BJ (cell line): Measurements from ENCODE around the gene TMEM255B. TPM values are rescaled to one million over a fixed set of nuclear protein-coding genes. Genes with fewer than 3 reads are reported as not detected.

Source experiments
- CTCF ChIA-PET: fragments of 350-600 bp; formaldehyde crosslinking; extraction: SDS; loops from one replicate; lab custom pipeline; 2021; ENCODE audit warnings: antibody characterized with exemption, inconsistent platforms; lab: Yijun Ruan, JAX
- POLR2A ChIA-PET: fragments of 300-600 bp; sonication (Branson Sonifier 250); formaldehyde crosslinking; extraction: SDS; loops from one replicate; lab custom pipeline; 2021; ENCODE audit warnings: antibody characterized with exemption; lab: Charles Lee
- DNase-seq: peaks from one replicate; pipeline ENCODE4 v3.0.0-alpha.2; 2011; ENCODE audit warnings: low read depth
- H3K27me3 ChIP-seq: 2 replicates; pipeline ENCODE4 v1.6.0; 2011; ENCODE audit warnings: low read length; ENCODE audit not compliant: control insufficient read depth, insufficient read depth
- H3K36me3 ChIP-seq: 2 replicates; pipeline ENCODE4 v1.5.1; 2011; ENCODE audit warnings: low read length; ENCODE audit not compliant: control insufficient read depth, insufficient read depth
- H3K4me3 ChIP-seq: 2 replicates; pipeline ENCODE4 v1.5.1; 2011; ENCODE audit warnings: low read depth, mild to moderate bottlenecking, control low read depth, low read length
- CTCF ChIP-seq: IDR thresholded peaks from 2 replicates; pipeline ENCODE4 v1.5.1; 2011; ENCODE audit warnings: low read depth, mild to moderate bottlenecking, control low read depth, inconsistent platforms, low read length, moderate library complexity; ENCODE audit not compliant: insufficient read depth
- polyA plus RNA-seq: library from polyadenylated mRNA; depleted of rRNA; stranded (reverse); fragments of >200 nt; gene quantifications from 2 replicates; pipeline ENCODE4 v1.2.3, GENCODE V29; 2011

The TMEM255B gene
- polyA plus RNA-seq, 1 experiment, result 1.9 TPM

DNA sequence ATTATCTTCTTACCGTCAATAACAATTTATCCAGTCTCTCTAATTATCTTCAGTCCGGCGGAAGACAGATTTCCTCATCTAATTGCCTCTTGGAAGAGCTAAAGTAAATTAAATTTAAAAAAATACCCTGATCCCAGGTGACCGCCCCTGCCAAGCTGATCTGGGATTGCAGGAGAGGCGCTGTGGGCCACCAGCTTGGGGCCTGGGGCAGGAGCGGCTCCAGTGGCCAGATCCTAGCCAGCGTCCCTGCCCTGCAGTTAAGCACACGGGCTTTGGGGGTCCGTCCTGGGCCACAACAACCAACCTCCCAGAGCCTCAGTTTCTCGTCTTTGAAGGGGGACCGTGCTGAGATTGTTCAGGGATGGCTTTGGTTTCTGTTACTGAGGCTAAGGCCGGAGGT is 12.4 kb upstream of the TMEM255B start:
- H3K4me3 ChIP-seq, result no peak overlapping the region
- CTCF ChIA-PET, result no interaction called here
- H3K27me3 ChIP-seq, result peaks cover 3% of the 10 kb centered on the region
- no peaks in the 10 kb centered on the region for H3K36me3 ChIP-seq
- TF ChIP-seq CTCF, result no peak
- DNase-seq, result no peak
- POLR2A ChIA-PET, result no interaction called here

DNA sequence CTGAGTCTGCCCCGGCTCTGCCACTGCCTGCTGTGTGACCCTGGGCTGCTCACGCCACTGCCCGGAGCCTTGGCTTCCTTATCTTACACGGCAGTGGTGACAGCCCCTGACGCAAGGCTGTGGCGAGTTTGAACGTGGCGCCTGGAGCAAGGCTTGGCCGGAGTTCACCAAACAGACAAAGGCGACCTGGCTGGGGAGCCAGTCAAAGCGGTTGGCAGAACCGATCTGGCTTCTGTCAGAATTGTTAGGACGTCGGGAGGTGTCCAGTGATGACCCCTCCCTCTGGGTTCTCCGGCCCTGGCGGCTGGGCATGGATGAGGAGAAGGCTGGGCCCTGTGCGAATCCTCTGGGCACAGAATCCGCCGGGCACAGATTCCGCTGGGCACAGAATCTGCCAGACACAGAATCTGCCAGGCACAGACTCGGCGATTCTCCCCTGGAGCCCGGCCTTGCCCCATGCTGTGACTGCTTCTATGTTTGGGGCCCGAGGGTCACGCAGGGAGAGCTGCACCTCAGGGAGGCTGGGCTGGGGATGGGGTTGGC is 11.7 kb upstream of the TMEM255B start:
- Histone ChIP-seq H3K4me3 (no peak overlapping the region), H3K36me3 (no peaks in the 10 kb centered on the region), H3K27me3 (peaks cover 3% of the 10 kb centered on the region)
- CTCF ChIA-PET, result no interaction called here
- no peak for DNase-seq
- no peak for TF ChIP-seq CTCF
- POLR2A ChIA-PET, result no interaction called here

DNA sequence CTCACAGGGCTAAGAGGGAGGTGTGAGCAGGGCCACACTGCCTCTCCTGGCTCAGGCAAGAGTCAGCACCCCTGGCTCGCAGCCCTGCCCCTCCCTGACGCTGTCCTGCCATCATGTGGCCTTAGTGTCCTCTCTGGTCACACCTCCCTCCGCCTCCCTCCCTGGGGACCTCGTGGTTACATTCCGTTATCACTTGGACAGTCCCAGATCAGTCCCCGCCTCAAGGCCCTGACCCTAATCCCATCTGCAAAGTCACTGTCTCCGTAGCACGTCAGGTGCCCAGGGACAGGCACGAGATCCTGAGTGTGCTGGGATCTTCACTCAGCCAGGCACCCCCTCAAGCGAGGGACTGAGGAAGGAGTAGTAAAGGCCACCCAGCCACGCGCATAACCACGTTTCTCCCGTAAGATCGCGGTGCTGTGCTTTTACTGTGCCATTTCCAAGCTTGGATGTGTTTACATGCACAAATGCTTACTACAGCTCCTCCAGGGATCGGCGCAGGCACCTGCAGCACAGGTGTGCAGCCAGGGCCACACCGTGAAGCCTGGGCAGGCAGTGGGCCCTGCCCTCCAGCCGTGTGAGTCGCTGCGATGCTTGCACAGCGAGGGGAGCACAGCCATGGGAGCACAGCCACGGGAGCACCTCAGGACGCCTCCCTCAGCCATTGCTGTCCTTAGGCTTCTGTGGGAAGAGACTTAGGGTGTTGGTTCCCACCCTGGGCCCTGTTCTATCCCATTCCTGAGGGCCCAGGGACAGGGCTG is 10.7 kb upstream of the TMEM255B start:
- POLR2A ChIA-PET, result no interaction called here
- DNase-seq, result no peak
- CTCF ChIA-PET, result no interaction called here
- no peak for TF ChIP-seq CTCF
- Histone ChIP-seq H3K4me3 (no peak overlapping the region), H3K27me3 (no peaks in the 10 kb centered on the region; the same call in 1 of the 2 replicates), H3K36me3 (no peaks in the 10 kb centered on the region)

DNA sequence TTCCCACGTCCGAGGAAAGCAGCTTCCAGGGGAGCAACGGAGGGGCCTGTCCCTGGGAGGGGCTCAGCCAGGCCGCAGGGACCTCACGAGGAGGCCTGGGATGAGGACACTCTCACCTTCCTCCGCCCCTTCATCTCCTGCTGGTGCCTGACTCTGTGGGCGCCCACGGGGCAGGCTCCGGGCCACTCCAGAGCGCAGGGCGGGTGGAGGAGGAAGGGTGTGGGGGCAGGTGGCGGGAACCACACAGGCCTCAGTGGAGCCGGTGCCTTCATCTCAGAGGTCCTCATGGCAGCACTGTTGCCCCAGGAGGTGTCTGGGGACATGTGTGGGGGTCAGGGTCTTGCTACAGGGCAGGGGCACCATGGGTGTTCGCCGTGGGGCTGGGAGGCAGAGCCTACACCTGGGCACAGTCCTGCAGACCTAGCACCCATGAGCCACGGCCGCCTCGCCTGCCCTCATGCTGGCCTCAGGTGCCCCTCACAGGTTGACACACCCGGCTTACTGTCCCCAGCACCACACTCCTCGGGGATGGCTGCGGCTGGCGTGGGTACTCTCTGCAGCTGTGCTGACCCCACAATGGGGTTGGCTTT is 10.1 kb upstream of the TMEM255B start:
- CTCF ChIA-PET, result no interaction called here
- POLR2A ChIA-PET, result no interaction called here
- H3K4me3 ChIP-seq, result no peak overlapping the region
- no peaks in the 10 kb centered on the region for H3K36me3 ChIP-seq
- TF ChIP-seq CTCF, result no peak
- DNase-seq, result no peak
- H3K27me3 ChIP-seq, result no peaks in the 10 kb centered on the region

DNA sequence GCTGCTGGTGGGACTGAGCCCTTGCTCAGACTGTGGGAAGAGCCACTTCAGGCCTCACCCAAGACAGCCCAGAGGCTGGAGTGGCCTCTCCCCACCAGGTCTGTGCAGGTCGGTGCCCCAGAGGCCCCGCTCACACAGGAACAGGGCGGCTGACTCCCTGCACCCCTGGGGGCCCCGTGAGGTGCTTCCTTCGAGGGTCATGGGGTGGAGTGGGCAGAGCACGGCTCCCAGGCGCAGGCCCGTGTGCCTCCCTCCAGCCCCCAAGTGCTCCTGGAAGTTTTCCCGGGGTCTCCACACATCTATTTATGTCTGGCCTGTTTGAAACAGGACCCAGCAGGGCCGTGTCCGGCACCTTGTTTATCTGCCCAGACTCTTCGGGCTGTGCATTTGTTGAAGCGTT is 9.5 kb upstream of the TMEM255B start:
- no peak for DNase-seq
- H3K27me3 ChIP-seq, result no peaks in the 10 kb centered on the region
- POLR2A ChIA-PET, result no interaction called here

More for the DNA sequence above, 9.5 kb upstream of the TMEM255B start:
- TF ChIP-seq CTCF, result no peak
- CTCF ChIA-PET, result interaction anchor here (1.2 kb wide), 1 partner anchor 21 kb away, joined by 3 read pairs; no protein-coding TSS in a partner anchor
- Histone ChIP-seq H3K4me3 (no peak overlapping the region), H3K36me3 (no peaks in the 10 kb centered on the region)
